Fibroblast of lung (primary cell): ENCODE results near the gene SYT8. TPM values are rescaled to one million over a fixed set of nuclear protein-coding genes. Genes with fewer than 3 reads are reported as not detected.

Experiments
- DNase-seq, 2 donors: peaks; one replicate each; pipeline versions ENCODE4 v3.0.0 to v3.0.0-alpha.2; 2010; ENCODE audit warnings: low read depth in 2 of 2
- H2AFZ ChIP-seq: 2 replicates; pipeline ENCODE4 v1.5.1; 2012; ENCODE audit warnings: low read length, control low read depth, inconsistent platforms
- H3K27ac ChIP-seq: 2 replicates; pipeline ENCODE4 v1.5.1; 2011; ENCODE audit warnings: low read length, control low read depth; ENCODE audit not compliant: insufficient read depth
- H3K27me3 ChIP-seq: 2 replicates; pipeline ENCODE4 v1.5.1; 2011; ENCODE audit warnings: mild to moderate bottlenecking, low read length; ENCODE audit not compliant: control insufficient read depth, insufficient read depth
- H3K36me3 ChIP-seq: 2 replicates; pipeline ENCODE4 v1.5.1; 2011; ENCODE audit warnings: low read length; ENCODE audit not compliant: control insufficient read depth, insufficient read depth
- H3K4me1 ChIP-seq: 2 replicates; pipeline ENCODE4 v1.5.1; 2011; ENCODE audit warnings: low read length; ENCODE audit not compliant: control insufficient read depth, insufficient read depth; ENCODE audit errors: extremely low read depth
- H3K4me2 ChIP-seq: 2 replicates; pipeline ENCODE4 v1.5.1; 2011; ENCODE audit warnings: low read length, control low read depth; ENCODE audit not compliant: insufficient read depth; ENCODE audit errors: extremely low read depth
- H3K4me3 ChIP-seq, 4 experiments: fragments of 200-600 bp in 1 of 4; sonication (generic) in 1 of 4; replicated peaks in 1 of 4; 2 replicates each; pipeline ENCODE4 v1.5.1; 2011 to 2016; ENCODE audit warnings: low read length in 4 of 4, low read depth in 3 of 4, mild to moderate bottlenecking in 3 of 4, control low read depth in 2 of 4, inconsistent platforms in 1 of 4, mixed read lengths in 1 of 4; ENCODE audit not compliant: insufficient read depth in 1 of 4; ENCODE audit errors: control extremely low read depth in 1 of 4
- H3K79me2 ChIP-seq: 2 replicates; pipeline ENCODE4 v1.5.1; 2012; ENCODE audit warnings: mild to moderate bottlenecking, low read length, inconsistent platforms; ENCODE audit not compliant: control insufficient read depth, insufficient read depth
- H3K9ac ChIP-seq: 2 replicates; pipeline ENCODE4 v1.5.1; 2011; ENCODE audit warnings: mild to moderate bottlenecking, low read length, control low read depth; ENCODE audit not compliant: insufficient read depth
- H3K9me3 ChIP-seq: 2 replicates; pipeline ENCODE4 v1.5.1; 2012; ENCODE audit warnings: low read depth, low read length; ENCODE audit not compliant: control insufficient read depth, insufficient read depth
- H4K20me1 ChIP-seq: 2 replicates; pipeline ENCODE4 v1.5.1; 2011; ENCODE audit warnings: low read length; ENCODE audit not compliant: control insufficient read depth, insufficient read depth; ENCODE audit errors: extremely low read depth
- EZH2 ChIP-seq: IDR thresholded peaks from 2 replicates; pipeline ENCODE4 v1.5.1; 2012; ENCODE audit warnings: low read length, control low read depth, mild to moderate bottlenecking; ENCODE audit errors: missing control alignments
- polyA plus RNA-seq, 2 donors: library from polyadenylated mRNA; depleted of rRNA in 1 of 2; stranded (reverse) in 1 of 2; unstranded in 1 of 2; fragments of >200 nt; gene quantifications; 2 replicates each; pipeline ENCODE4 v1.2.1, GENCODE V29; 2011 to 2012; ENCODE audit warnings: missing spikeins in 1 of 2
- total RNA-seq: library from RNA; depleted of rRNA; stranded (reverse); fragments of >200 nt; gene quantifications from 2 replicates; pipeline ENCODE4 v1.2.1, GENCODE V29; 2014
- TF ChIP-seq, protein P1 (sequence below), 2 donors: IDR thresholded peaks in 1 of 2; conservative IDR thresholded peaks in 1 of 2; 1 replicate in 1 of 2; 2 replicates in 1 of 2; pipeline ENCODE4 v1.5.1; 2011 to 2012; ENCODE audit warnings: low read length in 2 of 2, control low read depth in 1 of 2, inconsistent platforms in 1 of 2, low read depth in 1 of 2, mild to moderate bottlenecking in 1 of 2

Gene SYT8
- total and polyA plus RNA-seq, 2 donors (not counting 1 experiment from before 2014, with no cell fraction given) = not detected

DNA sequence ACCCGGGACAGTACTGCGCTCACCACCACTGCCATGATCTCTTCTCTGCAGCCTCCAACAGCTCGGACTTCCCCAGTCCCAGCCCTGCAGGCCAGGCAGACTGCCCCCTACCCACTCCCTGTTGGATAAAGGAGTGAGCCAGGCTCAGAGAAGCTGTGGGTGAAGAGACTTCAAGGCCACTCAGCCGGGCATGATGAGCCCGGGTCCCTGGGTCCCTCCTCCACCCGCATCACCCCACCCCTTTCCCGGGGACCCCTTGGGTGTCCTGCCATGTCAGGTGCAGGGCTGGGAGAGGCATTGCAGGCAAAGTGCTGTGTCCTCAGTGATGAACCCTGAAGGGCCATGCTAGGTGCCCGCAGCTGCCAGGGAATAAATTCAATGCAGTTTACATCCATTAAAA lies 32.6 kb downstream of the SYT8 start:
- Histone ChIP-seq H3K27me3 (peaks cover 15% of the 10 kb centered on the region), H3K36me3 (no peaks in the 10 kb centered on the region), H3K27ac (no peak overlapping the region), H3K4me2 (no peak overlapping the region), H3K79me2 (no peaks in the 10 kb centered on the region), H3K4me1 (peaks cover 9% of the 10 kb centered on the region), H2AFZ (no peak overlapping the region), H3K9me3 (no peaks in the 10 kb centered on the region), H4K20me1 (no peaks in the 10 kb centered on the region), H3K9ac (no peak overlapping the region), H3K4me3 (no peak overlapping the region)
- TF ChIP-seq EZH2 = no peak
- TF ChIP-seq, protein P1, sequence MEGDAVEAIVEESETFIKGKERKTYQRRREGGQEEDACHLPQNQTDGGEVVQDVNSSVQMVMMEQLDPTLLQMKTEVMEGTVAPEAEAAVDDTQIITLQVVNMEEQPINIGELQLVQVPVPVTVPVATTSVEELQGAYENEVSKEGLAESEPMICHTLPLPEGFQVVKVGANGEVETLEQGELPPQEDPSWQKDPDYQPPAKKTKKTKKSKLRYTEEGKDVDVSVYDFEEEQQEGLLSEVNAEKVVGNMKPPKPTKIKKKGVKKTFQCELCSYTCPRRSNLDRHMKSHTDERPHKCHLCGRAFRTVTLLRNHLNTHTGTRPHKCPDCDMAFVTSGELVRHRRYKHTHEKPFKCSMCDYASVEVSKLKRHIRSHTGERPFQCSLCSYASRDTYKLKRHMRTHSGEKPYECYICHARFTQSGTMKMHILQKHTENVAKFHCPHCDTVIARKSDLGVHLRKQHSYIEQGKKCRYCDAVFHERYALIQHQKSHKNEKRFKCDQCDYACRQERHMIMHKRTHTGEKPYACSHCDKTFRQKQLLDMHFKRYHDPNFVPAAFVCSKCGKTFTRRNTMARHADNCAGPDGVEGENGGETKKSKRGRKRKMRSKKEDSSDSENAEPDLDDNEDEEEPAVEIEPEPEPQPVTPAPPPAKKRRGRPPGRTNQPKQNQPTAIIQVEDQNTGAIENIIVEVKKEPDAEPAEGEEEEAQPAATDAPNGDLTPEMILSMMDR (conservative IDR thresholded peaks at IDR 0.05 in 1 of 2, IDR thresholded peaks at IDR 0.05 in 1 of 2; ENCODE audit: low read depth in 1 of 2, low read length in 2 of 2) = no peak
- no peak for DNase-seq

DNA sequence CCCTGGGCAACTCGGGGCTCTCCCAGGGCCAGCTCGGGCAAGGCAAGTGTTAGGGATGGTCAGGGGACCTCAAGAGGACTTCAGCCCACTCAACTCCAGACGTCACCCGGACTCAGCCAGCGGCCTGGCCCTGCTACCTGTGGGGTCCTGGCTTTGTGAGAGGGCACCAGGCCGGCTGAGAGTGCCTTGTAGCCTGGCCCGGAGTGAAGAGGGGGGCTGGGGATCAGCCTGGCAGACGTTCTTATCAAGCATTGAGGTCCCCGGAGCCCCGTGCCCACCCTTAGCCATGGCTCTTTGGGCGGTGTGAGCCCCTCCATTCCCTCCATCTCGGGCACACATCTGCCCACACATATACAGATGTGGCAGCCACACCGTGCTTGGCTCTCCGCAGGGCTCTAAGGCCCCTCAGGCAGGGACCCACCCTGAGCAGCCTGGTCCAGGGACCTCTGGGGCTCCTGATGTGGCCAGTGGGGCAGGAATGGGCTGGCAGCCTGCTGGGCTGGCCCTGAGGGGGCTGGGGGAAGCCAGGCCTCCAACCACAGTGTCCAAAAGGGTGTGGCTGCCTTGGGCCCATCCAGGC lies 33.4 kb downstream of the SYT8 start:
- Histone ChIP-seq H3K4me2 (no peak overlapping the region), H3K27ac (no peak overlapping the region), H3K4me1 (peaks cover 7% of the 10 kb centered on the region), H4K20me1 (no peaks in the 10 kb centered on the region), H2AFZ (no peak overlapping the region), H3K79me2 (no peaks in the 10 kb centered on the region), H3K36me3 (no peaks in the 10 kb centered on the region), H3K27me3 (peaks cover 15% of the 10 kb centered on the region), H3K9ac (no peak overlapping the region), H3K9me3 (no peaks in the 10 kb centered on the region), H3K4me3 (no peak overlapping the region)
- TF ChIP-seq, protein P1 (conservative IDR thresholded peaks at IDR 0.05 in 1 of 2, IDR thresholded peaks at IDR 0.05 in 1 of 2; ENCODE audit: low read depth in 1 of 2, low read length in 2 of 2) = no peak
- TF ChIP-seq EZH2 = no peak
- DNase-seq = no peak

DNA sequence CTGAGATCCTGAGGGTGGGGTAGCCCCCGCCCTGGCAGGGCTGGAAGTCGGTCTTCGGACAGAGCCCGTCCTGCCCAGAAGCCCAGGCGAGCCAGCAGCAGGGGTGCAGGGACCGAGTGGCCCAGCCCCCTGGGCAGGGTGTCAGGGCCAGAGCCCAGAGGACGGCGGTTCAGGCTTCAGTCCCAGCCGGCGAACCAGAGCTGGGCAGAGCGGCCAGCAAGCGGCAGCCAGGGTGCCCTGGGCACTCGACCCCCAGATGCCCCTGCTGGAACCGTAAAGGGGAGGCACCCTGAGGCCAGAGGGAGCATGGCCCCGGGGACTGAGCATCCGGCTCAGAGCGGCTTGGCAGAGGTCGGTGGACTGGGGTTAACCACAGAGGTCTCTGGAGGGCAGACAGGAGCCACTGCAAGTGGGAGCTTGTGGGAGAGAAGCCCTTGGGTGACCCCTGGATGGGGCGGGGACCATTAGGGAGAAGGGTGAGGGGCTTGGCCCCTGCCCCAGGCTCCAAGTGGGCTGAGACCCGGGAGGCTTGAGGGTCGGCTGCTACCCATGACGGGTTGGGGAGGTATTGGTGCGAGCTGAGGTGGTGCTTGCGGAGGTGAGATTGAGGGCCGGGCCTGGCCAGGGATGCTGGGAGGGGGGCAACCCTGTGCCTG lies 34.0 kb downstream of the SYT8 start:
- peaks cover 4% of the 10 kb centered on the region for H3K4me1 ChIP-seq
- H3K4me3 ChIP-seq = no peak overlapping the region
- no peak for DNase-seq
- no peaks in the 10 kb centered on the region for H4K20me1 ChIP-seq
- peaks cover 15% of the 10 kb centered on the region for H3K27me3 ChIP-seq
- no peak overlapping the region for H3K4me2 ChIP-seq
- no peak overlapping the region for H3K9ac ChIP-seq
- H2AFZ ChIP-seq = no peak overlapping the region
- TF ChIP-seq EZH2 = no peak
- TF ChIP-seq, protein P1 (conservative IDR thresholded peaks at IDR 0.05 in 1 of 2, IDR thresholded peaks at IDR 0.05 in 1 of 2; ENCODE audit: low read depth in 1 of 2, low read length in 2 of 2) = no peak
- H3K9me3 ChIP-seq = no peaks in the 10 kb centered on the region
- H3K27ac ChIP-seq = no peak overlapping the region
- H3K79me2 ChIP-seq = no peaks in the 10 kb centered on the region
- no peaks in the 10 kb centered on the region for H3K36me3 ChIP-seq
